Measurements from ENCODE around the gene ZNF544.

GRCh38 chr19:58294743-58295374 is 66.1 kb downstream of the ZNF544 start:
- TF ChIP-seq CTCF (IDR thresholded peaks at IDR 0.05; ENCODE audit: control extremely low read depth in 1 of 3, insufficient read depth in 1 of 3, low read depth in 1 of 3, low read length in 3 of 3): no peak
- TF ChIP-seq SIN3A (conservative IDR thresholded peaks at IDR 0.05 in 1 of 2, IDR thresholded peaks at IDR 0.05 in 1 of 2; ENCODE audit: low read depth in 1 of 2, low read length in 2 of 2): no peak
- no peak for TF ChIP-seq TAF1 (IDR thresholded peaks at IDR 0.05; ENCODE audit: low read depth, low read length)
- TF ChIP-seq POLR2A (IDR thresholded peaks at IDR 0.05; ENCODE audit: control extremely low read depth in 1 of 2, low read depth in 2 of 2, low read length in 2 of 2): peak in 1 of 2 experiments; percentile 34; a peak in 1 of 3 replicates
- no peak for TF ChIP-seq USF2 (IDR thresholded peaks at IDR 0.05; ENCODE audit: low read length)
- no peak for TF ChIP-seq ZNF274 (IDR thresholded peaks at IDR 0.05; ENCODE audit: borderline replicate concordance, extremely low read depth, low read length)
- peak; percentile 19; the same call in 1 of the 2 replicates for TF ChIP-seq POLR2AphosphoS5 (IDR thresholded peaks at IDR 0.05; ENCODE audit: low read depth, low read length)
- no peak for TF ChIP-seq GTF2F1 (IDR thresholded peaks at IDR 0.05; ENCODE audit: borderline replicate concordance, low read depth, low read length)
- TF ChIP-seq KDM1A (IDR thresholded peaks at IDR 0.05; ENCODE audit: borderline replicate concordance, low read length): no peak
- no peak for TF ChIP-seq CEBPB (IDR thresholded peaks at IDR 0.05; ENCODE audit: low read depth, low read length)
- no peak for TF ChIP-seq PHF8 (conservative IDR thresholded peaks at IDR 0.05; ENCODE audit: low read depth, low read length)
- no peak for TF ChIP-seq CBX8 (IDR thresholded peaks at IDR 0.05; ENCODE audit: borderline replicate concordance, low read depth, low read length)
- TF ChIP-seq JUND (IDR thresholded peaks at IDR 0.05; ENCODE audit: low read length): no peak
- no peak for TF ChIP-seq EZH2 (IDR thresholded peaks at IDR 0.05; ENCODE audit: low read depth, low read length, severe bottlenecking)

Data from H1 (cell line).